ENCODE data around the gene MRPL55. TPM values are rescaled to one million over a fixed set of nuclear protein-coding genes. Genes with fewer than 3 reads are reported as not detected.

MRPL55 gene
- total and polyA plus RNA-seq, 2 of the 13 experiments (the other 11 are each of a cell fraction or from before 2014, with no cell fraction given) = 58.6 to 92.9 TPM

DNA sequence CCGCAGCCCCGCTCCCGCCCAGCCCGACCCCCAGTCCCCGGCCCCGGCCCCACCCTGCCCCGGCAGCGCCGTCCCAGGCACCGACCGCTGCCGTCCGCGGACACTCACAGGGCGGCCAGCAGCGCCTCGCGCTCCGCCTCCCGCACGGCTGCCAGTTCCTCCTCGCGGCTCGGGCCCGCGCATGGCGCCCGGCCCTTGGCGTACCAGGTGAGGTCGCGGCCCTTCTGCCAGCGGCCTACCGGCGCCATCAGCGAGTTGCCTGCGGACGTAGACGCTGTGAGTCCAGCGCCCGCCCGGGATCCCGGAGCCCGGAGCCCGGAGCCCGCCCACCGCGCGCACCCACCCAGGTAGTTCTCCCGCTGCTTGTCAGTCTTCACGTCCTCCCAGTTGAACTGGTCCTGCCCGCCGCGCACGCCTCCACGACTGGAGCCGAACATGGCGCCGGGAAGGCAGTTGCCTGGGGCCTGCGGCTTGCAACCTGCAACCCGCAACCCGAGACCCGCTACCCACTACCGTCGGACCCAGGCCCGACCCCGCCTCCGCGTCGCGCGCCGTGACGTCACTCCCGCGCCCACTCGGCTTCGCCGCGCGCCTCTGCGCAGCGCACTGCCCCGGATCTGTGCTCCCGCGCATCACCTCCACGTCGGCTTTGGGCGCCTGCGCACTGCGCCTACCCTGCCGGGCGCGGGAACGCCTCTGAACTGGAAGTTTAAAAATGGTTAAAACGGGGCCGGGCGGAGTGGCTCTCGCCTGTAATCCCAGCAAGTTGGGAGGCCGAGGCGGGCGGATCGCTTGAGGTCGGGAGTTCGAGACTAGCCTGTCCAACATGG is 6.1 kb downstream of the MRPL55 start, which contains the start of gene C1orf35 (continued):
- TF ChIP-seq, protein P1, sequence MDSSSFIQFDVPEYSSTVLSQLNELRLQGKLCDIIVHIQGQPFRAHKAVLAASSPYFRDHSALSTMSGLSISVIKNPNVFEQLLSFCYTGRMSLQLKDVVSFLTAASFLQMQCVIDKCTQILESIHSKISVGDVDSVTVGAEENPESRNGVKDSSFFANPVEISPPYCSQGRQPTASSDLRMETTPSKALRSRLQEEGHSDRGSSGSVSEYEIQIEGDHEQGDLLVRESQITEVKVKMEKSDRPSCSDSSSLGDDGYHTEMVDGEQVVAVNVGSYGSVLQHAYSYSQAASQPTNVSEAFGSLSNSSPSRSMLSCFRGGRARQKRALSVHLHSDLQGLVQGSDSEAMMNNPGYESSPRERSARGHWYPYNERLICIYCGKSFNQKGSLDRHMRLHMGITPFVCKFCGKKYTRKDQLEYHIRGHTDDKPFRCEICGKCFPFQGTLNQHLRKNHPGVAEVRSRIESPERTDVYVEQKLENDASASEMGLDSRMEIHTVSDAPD (CRISPR knock-in tag; IDR thresholded peaks at IDR 0.05) = no peak
- TF ChIP-seq MYNN (CRISPR knock-in tag; IDR thresholded peaks at IDR 0.05; ENCODE audit: low read depth) (no peak; the same call in 1 of the 2 replicates), ZNF432 (CRISPR knock-in tag; IDR thresholded peaks at IDR 0.05; ENCODE audit: borderline replicate concordance) (no peak), ZNF607 (CRISPR knock-in tag; IDR thresholded peaks at IDR 0.05; ENCODE audit: borderline replicate concordance) (peak; percentile 55; the same call in 1 of the 2 replicates), TBL1XR1 (IDR thresholded peaks at IDR 0.05; ENCODE audit: borderline replicate concordance, low read length, partially characterized antibody) (peak; percentile 52), FOXJ3 (CRISPR knock-in tag; IDR thresholded peaks at IDR 0.05; ENCODE audit: borderline replicate concordance) (no peak), HNF4A (CRISPR knock-in tag; IDR thresholded peaks at IDR 0.05) (peak; percentile 17; the same call in 1 of the 2 replicates), NFRKB (IDR thresholded peaks at IDR 0.05) (no peak), ZNF891 (CRISPR knock-in tag; IDR thresholded peaks at IDR 0.05) (peak; percentile 76; the same call in 1 of the 2 replicates), BATF2 (CRISPR knock-in tag; IDR thresholded peaks at IDR 0.05) (peak; percentile 88; the same call in 1 of the 2 replicates), KDM1A (CRISPR knock-in tag; IDR thresholded peaks at IDR 0.05) (no peak; the same call in 1 of the 2 replicates), DMTF1 (CRISPR knock-in tag; IDR thresholded peaks at IDR 0.05) (peak; percentile 95; the same call in 1 of the 2 replicates), ATAD3A (CRISPR knock-in tag; IDR thresholded peaks at IDR 0.05) (no peak), FOXK2 (IDR thresholded peaks at IDR 0.05) (no peak), ZNF331 (CRISPR knock-in tag; IDR thresholded peaks at IDR 0.05) (peak; percentile 77), ERF (CRISPR knock-in tag; IDR thresholded peaks at IDR 0.05) (peak; percentile 86), MAZ (IDR thresholded peaks at IDR 0.05; ENCODE audit: borderline replicate concordance, low read depth, low read length) (no peak), MAZ (CRISPR knock-in tag; IDR thresholded peaks at IDR 0.05; ENCODE audit: low read depth) (peak; percentile 91), DMAP1 (CRISPR knock-in tag; IDR thresholded peaks at IDR 0.05) (peak; percentile 91), NRL (CRISPR knock-in tag; IDR thresholded peaks at IDR 0.05; ENCODE audit: borderline replicate concordance) (peak; percentile 75), ZNF556 (CRISPR knock-in tag; IDR thresholded peaks at IDR 0.05; ENCODE audit: borderline replicate concordance) (peak; percentile 57), RCOR2 (CRISPR knock-in tag; IDR thresholded peaks at IDR 0.05) (no peak), ZNF180 (CRISPR knock-in tag; IDR thresholded peaks at IDR 0.05; ENCODE audit: borderline replicate concordance, low read depth) (no peak), IKZF4 (CRISPR knock-in tag; IDR thresholded peaks at IDR 0.05; ENCODE audit: borderline replicate concordance, low read depth, not compliant biosample characterization) (no peak), NFE2 (CRISPR knock-in tag; IDR thresholded peaks at IDR 0.05) (no peak)
- TF ChIP-seq, protein P2, sequence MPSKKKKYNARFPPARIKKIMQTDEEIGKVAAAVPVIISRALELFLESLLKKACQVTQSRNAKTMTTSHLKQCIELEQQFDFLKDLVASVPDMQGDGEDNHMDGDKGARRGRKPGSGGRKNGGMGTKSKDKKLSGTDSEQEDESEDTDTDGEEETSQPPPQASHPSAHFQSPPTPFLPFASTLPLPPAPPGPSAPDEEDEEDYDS (CRISPR knock-in tag; IDR thresholded peaks at IDR 0.05) = no peak; the same call in none of the 2 replicates

All from HepG2 (cell line).